Central memory CD8-positive, alpha-beta T cell (primary cell): ENCODE measurements around the gene TKTL1.

Source experiments
- ATAC-seq: fragments of 150-1000 bp; cut with Tn5 transposase; replicated peaks from 2 replicates; pipeline ENCODE4 v1.10.0; 2022; ENCODE audit warnings: mild to moderate bottlenecking, moderate FRiP score, moderate number of reproducible peaks; ENCODE audit not compliant: poor library complexity, severe bottlenecking; ENCODE audit errors: extremely low read depth
- DNase-seq, 2 donors: peaks; one replicate each; pipeline ENCODE4 v3.0.0; 2021; ENCODE audit warnings: low spot score in 2 of 2
- H3K27ac Mint-ChIP-seq: one replicate; pipeline ENCODE4 v1.8.0; 2022; ENCODE audit warnings: low read depth, mild to moderate bottlenecking, moderate library complexity, mixed read lengths
- H3K27me3 Mint-ChIP-seq: one replicate; pipeline ENCODE4 v1.8.0; 2022; ENCODE audit warnings: mixed read lengths
- H3K36me3 Mint-ChIP-seq: one replicate; pipeline ENCODE4 v1.8.0; 2022; ENCODE audit warnings: mild to moderate bottlenecking, moderate library complexity, mixed read lengths; ENCODE audit not compliant: insufficient read depth
- H3K4me1 Mint-ChIP-seq: one replicate; pipeline ENCODE4 v1.8.0; 2022; ENCODE audit warnings: mixed read lengths
- H3K4me3 Mint-ChIP-seq: one replicate; pipeline ENCODE4 v1.8.0; 2022; ENCODE audit warnings: mild to moderate bottlenecking, moderate library complexity, mixed read lengths
- H3K9me3 Mint-ChIP-seq: one replicate; pipeline ENCODE4 v1.8.0; 2022; ENCODE audit warnings: mixed read lengths

The TKTL1 gene

GRCh38 chrX:154315416-154315815, 19.8 kb downstream of the TKTL1 start:
- H3K27ac Mint-ChIP-seq = no peak overlapping the region

GRCh38 chrX:154317391-154317995, 21.9 kb downstream of the TKTL1 start:
- H3K4me3 Mint-ChIP-seq = no peak overlapping the region
- H3K27ac Mint-ChIP-seq = no peak overlapping the region
- ATAC-seq = no peak
- H3K36me3 Mint-ChIP-seq = no peaks in the 10 kb centered on the region
- H3K9me3 Mint-ChIP-seq = no peaks in the 10 kb centered on the region
- DNase-seq = no peak
- H3K27me3 Mint-ChIP-seq = no peaks in the 10 kb centered on the region
- H3K4me1 Mint-ChIP-seq = peaks cover 38% of the 10 kb centered on the region

More at GRCh38 chrX:154315416-154315815, 19.8 kb downstream of the TKTL1 start:
- Mint-ChIP-seq H3K9me3 (no peaks in the 10 kb centered on the region), H3K36me3 (no peaks in the 10 kb centered on the region), H3K4me3 (no peak overlapping the region), H3K4me1 (peaks cover 40% of the 10 kb centered on the region), H3K27me3 (no peaks in the 10 kb centered on the region)
- DNase-seq (no peak), ATAC-seq (no peak)

GRCh38 chrX:154320406-154320805, 24.8 kb downstream of the TKTL1 start:
- ATAC-seq = no peak
- H3K27me3 Mint-ChIP-seq = no peaks in the 10 kb centered on the region
- H3K9me3 Mint-ChIP-seq = no peaks in the 10 kb centered on the region
- H3K4me3 Mint-ChIP-seq = no peak overlapping the region
- peaks cover 27% of the 10 kb centered on the region for H3K4me1 Mint-ChIP-seq
- no peaks in the 10 kb centered on the region for H3K36me3 Mint-ChIP-seq
- peak overlapping the region; percentile 79 for H3K27ac Mint-ChIP-seq
- DNase-seq = no peak

GRCh38 chrX:154321152-154321551, 25.6 kb downstream of the TKTL1 start:
- no peaks in the 10 kb centered on the region for H3K36me3 Mint-ChIP-seq
- ATAC-seq (no peak), DNase-seq (no peak)
- H3K4me3 Mint-ChIP-seq = no peak overlapping the region
- H3K4me1 Mint-ChIP-seq = peaks cover 30% of the 10 kb centered on the region
- H3K9me3 Mint-ChIP-seq = no peaks in the 10 kb centered on the region
- H3K27me3 Mint-ChIP-seq = no peaks in the 10 kb centered on the region
- no peak overlapping the region for H3K27ac Mint-ChIP-seq

GRCh38 chrX:154321594-154321993, 26.0 kb downstream of the TKTL1 start:
- H3K4me3 Mint-ChIP-seq = no peak overlapping the region
- H3K36me3 Mint-ChIP-seq = no peaks in the 10 kb centered on the region
- no peak for ATAC-seq
- no peak overlapping the region for H3K27ac Mint-ChIP-seq
- H3K27me3 Mint-ChIP-seq = no peaks in the 10 kb centered on the region
- H3K4me1 Mint-ChIP-seq = peaks cover 35% of the 10 kb centered on the region
- no peak for DNase-seq
- no peaks in the 10 kb centered on the region for H3K9me3 Mint-ChIP-seq

- peaks cover 38% of the 10 kb centered on the region for H3K4me1 Mint-ChIP-seq
Measured at GRCh38 chrX:154322890-154323289, 27.3 kb downstream of the TKTL1 start.

GRCh38 chrX:154323537-154323936, 27.9 kb downstream of the TKTL1 start:
- ATAC-seq (no peak), DNase-seq (no peak)
- no peaks in the 10 kb centered on the region for H3K27me3 Mint-ChIP-seq
- no peaks in the 10 kb centered on the region for H3K36me3 Mint-ChIP-seq
- no peaks in the 10 kb centered on the region for H3K9me3 Mint-ChIP-seq
- H3K4me3 Mint-ChIP-seq = no peak overlapping the region
- peaks cover 39% of the 10 kb centered on the region for H3K4me1 Mint-ChIP-seq
- no peak overlapping the region for H3K27ac Mint-ChIP-seq

More at GRCh38 chrX:154322890-154323289, 27.3 kb downstream of the TKTL1 start:
- Mint-ChIP-seq H3K27ac (no peak overlapping the region), H3K27me3 (no peaks in the 10 kb centered on the region), H3K9me3 (no peaks in the 10 kb centered on the region), H3K36me3 (no peaks in the 10 kb centered on the region), H3K4me3 (no peak overlapping the region)
- ATAC-seq = no peak
- DNase-seq = no peak

GRCh38 chrX:154325541-154325940, 29.9 kb downstream of the TKTL1 start:
- Mint-ChIP-seq H3K27me3 (no peaks in the 10 kb centered on the region), H3K4me1 (peaks cover 31% of the 10 kb centered on the region), H3K4me3 (no peak overlapping the region)

GRCh38 chrX:154327038-154327820, 31.6 kb downstream of the TKTL1 start:
- H3K4me1 Mint-ChIP-seq = peaks cover 22% of the 10 kb centered on the region
- ATAC-seq = peak; percentile 96
- H3K27ac Mint-ChIP-seq = no peak overlapping the region
- no peaks in the 10 kb centered on the region for H3K9me3 Mint-ChIP-seq
- peak overlapping the region; percentile 67 for H3K4me3 Mint-ChIP-seq
- DNase-seq = peak in 1 of 2 donors; percentile 30
- H3K36me3 Mint-ChIP-seq = no peaks in the 10 kb centered on the region
- H3K27me3 Mint-ChIP-seq = no peaks in the 10 kb centered on the region

More at GRCh38 chrX:154325541-154325940, 29.9 kb downstream of the TKTL1 start:
- DNase-seq (no peak), ATAC-seq (no peak)
- H3K36me3 Mint-ChIP-seq = no peaks in the 10 kb centered on the region
- H3K27ac Mint-ChIP-seq = peak overlapping the region; percentile 35
- H3K9me3 Mint-ChIP-seq = no peaks in the 10 kb centered on the region

GRCh38 chrX:154328646-154329045, 33.1 kb downstream of the TKTL1 start:
- ATAC-seq (no peak), DNase-seq (no peak)
- H3K36me3 Mint-ChIP-seq = peaks cover 2% of the 10 kb centered on the region
- H3K27ac Mint-ChIP-seq = no peak overlapping the region
- H3K4me1 Mint-ChIP-seq = peaks cover 24% of the 10 kb centered on the region
- H3K27me3 Mint-ChIP-seq = no peaks in the 10 kb centered on the region
- H3K9me3 Mint-ChIP-seq = no peaks in the 10 kb centered on the region
- no peak overlapping the region for H3K4me3 Mint-ChIP-seq

GRCh38 chrX:154329294-154329693, 33.7 kb downstream of the TKTL1 start:
- peaks cover 3% of the 10 kb centered on the region for H3K36me3 Mint-ChIP-seq
- peaks cover 30% of the 10 kb centered on the region for H3K4me1 Mint-ChIP-seq
- H3K9me3 Mint-ChIP-seq = no peaks in the 10 kb centered on the region
- no peak overlapping the region for H3K27ac Mint-ChIP-seq
- DNase-seq = no peak
- H3K4me3 Mint-ChIP-seq = no peak overlapping the region
- no peak for ATAC-seq
- H3K27me3 Mint-ChIP-seq = no peaks in the 10 kb centered on the region

- ATAC-seq (no peak), DNase-seq (no peak)
- peaks cover 15% of the 10 kb centered on the region for H3K4me1 Mint-ChIP-seq
- H3K36me3 Mint-ChIP-seq = peaks cover 3% of the 10 kb centered on the region
- H3K27me3 Mint-ChIP-seq = no peaks in the 10 kb centered on the region
- no peak overlapping the region for H3K27ac Mint-ChIP-seq
- H3K9me3 Mint-ChIP-seq = no peaks in the 10 kb centered on the region
- no peak overlapping the region for H3K4me3 Mint-ChIP-seq
Measured at GRCh38 chrX:154332561-154332960, 37.0 kb downstream of the TKTL1 start.

- no peak for ATAC-seq
- H3K4me3 Mint-ChIP-seq = no peak overlapping the region
- H3K27ac Mint-ChIP-seq = no peak overlapping the region
- H3K27me3 Mint-ChIP-seq = no peaks in the 10 kb centered on the region
- H3K4me1 Mint-ChIP-seq = peaks cover 10% of the 10 kb centered on the region
- peaks cover 3% of the 10 kb centered on the region for H3K36me3 Mint-ChIP-seq
- H3K9me3 Mint-ChIP-seq = no peaks in the 10 kb centered on the region
- DNase-seq = no peak
Measured at GRCh38 chrX:154333116-154333515, 37.5 kb downstream of the TKTL1 start.
